Measurements from ENCODE around the gene ANKRD6. TPM values are rescaled to one million over a fixed set of nuclear protein-coding genes. Genes with fewer than 3 reads are reported as not detected.

ANKRD6 gene
- total RNA-seq, 1 experiment from 2014 or later, result 2.4 TPM

DNA sequence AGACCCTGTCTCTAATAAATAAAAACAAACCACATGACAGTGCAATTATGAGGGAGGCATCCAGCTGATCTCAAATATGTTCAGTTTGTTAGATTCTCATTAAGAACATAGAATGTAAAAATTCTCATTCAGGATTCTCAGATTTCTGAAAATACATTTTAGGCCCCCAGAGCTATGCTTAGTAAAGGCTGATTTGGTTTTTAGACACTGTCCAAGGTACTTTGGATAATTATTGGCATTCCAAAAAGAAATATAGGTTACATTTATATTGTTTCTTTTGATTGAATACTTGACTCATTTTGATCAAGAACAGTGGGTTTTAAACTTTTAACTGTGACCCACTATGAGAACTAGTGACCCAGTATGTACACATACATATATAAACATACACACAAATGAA lies 55.5 kb downstream of the ANKRD6 start:
- TF ChIP-seq, protein P1, sequence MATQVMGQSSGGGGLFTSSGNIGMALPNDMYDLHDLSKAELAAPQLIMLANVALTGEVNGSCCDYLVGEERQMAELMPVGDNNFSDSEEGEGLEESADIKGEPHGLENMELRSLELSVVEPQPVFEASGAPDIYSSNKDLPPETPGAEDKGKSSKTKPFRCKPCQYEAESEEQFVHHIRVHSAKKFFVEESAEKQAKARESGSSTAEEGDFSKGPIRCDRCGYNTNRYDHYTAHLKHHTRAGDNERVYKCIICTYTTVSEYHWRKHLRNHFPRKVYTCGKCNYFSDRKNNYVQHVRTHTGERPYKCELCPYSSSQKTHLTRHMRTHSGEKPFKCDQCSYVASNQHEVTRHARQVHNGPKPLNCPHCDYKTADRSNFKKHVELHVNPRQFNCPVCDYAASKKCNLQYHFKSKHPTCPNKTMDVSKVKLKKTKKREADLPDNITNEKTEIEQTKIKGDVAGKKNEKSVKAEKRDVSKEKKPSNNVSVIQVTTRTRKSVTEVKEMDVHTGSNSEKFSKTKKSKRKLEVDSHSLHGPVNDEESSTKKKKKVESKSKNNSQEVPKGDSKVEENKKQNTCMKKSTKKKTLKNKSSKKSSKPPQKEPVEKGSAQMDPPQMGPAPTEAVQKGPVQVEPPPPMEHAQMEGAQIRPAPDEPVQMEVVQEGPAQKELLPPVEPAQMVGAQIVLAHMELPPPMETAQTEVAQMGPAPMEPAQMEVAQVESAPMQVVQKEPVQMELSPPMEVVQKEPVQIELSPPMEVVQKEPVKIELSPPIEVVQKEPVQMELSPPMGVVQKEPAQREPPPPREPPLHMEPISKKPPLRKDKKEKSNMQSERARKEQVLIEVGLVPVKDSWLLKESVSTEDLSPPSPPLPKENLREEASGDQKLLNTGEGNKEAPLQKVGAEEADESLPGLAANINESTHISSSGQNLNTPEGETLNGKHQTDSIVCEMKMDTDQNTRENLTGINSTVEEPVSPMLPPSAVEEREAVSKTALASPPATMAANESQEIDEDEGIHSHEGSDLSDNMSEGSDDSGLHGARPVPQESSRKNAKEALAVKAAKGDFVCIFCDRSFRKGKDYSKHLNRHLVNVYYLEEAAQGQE (IDR thresholded peaks at IDR 0.05; ENCODE audit: insufficient read depth in 1 of 2, low read depth in 2 of 2, low read length in 1 of 2), result peak in 1 of 2 experiments; percentile 56; a peak in 1 of 4 replicates
- TF ChIP-seq SIN3A (IDR thresholded peaks at IDR 0.05; ENCODE audit: borderline replicate concordance, insufficient read depth, low read depth, low read length), result no peak
- intact Hi-C loops (cut with micrococcal nuclease; ENCODE audit: unreplicated experiment), result no loop called here
- POLR2A ChIA-PET, result no interaction called here
- in situ Hi-C loops (cut with HindIII; ENCODE audit: low pct_unique_long_range_greater_than_20kb, low sequenced_read_pairs), result no loop called here
- ATAC-seq (no peak), DNase-seq (ENCODE audit: low read depth, low spot score) (no peak)
- BruUV-seq (replicated peaks), result no TSS peak
- peaks cover 2% of the 10 kb centered on the region; the same call in 1 of the 2 replicates for H3K27me3 ChIP-seq (ENCODE audit: control insufficient read depth, insufficient read depth, low read length)
- H3K9me3 ChIP-seq (ENCODE audit: control insufficient read depth, insufficient read depth, low read depth, low read length), result no peaks in the 10 kb centered on the region
- no peaks in the 10 kb centered on the region for H3K4me1 ChIP-seq (ENCODE audit: control insufficient read depth, insufficient read depth, low read length)
- no peak overlapping the region for H3K4me3 ChIP-seq (ENCODE audit: low read depth in 2 of 2, low read length in 2 of 2)
- CTCF ChIA-PET, result no interaction called here
- H3K36me3 ChIP-seq (ENCODE audit: control insufficient read depth, insufficient read depth, low read length), result no peaks in the 10 kb centered on the region
- H3K27ac ChIP-seq (ENCODE audit: low read length), result no peak overlapping the region

DNA sequence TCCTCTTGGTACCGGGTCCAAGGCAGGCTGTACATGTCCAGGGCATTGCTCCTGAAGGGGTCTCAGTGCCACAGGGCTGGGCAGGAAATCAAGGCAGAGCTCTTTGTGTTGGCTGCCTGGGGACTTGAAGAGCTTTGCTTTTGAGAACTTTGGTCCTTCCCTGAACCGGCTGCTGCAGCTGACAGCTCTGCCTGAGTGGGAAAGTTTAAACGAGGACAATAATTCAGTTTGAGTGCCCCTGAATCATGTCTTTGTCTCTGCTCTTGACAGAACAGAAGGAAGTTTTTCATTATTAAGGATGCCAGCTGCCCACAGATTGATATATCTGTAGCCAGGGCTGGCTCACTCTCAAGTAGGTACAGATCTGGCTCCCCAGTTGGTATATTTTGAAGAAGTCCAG lies 56.1 kb downstream of the ANKRD6 start:
- H3K9me3 ChIP-seq (ENCODE audit: control insufficient read depth, insufficient read depth, low read depth, low read length), result no peaks in the 10 kb centered on the region
- POLR2A ChIA-PET, result no interaction called here

More for the DNA sequence above, 56.1 kb downstream of the ANKRD6 start:
- TF ChIP-seq, protein P1 (IDR thresholded peaks at IDR 0.05; ENCODE audit: insufficient read depth in 1 of 2, low read depth in 2 of 2, low read length in 1 of 2), result no peak
- TF ChIP-seq TCF7L2 (IDR thresholded peaks at IDR 0.05; ENCODE audit: low read depth, low read length), result no peak
- TF ChIP-seq SIN3A (IDR thresholded peaks at IDR 0.05; ENCODE audit: borderline replicate concordance, insufficient read depth, low read depth, low read length), result no peak
- no peak for TF ChIP-seq POLR2AphosphoS5 (IDR thresholded peaks at IDR 0.05; ENCODE audit: low read depth, low read length)
- TF ChIP-seq, protein P2, sequence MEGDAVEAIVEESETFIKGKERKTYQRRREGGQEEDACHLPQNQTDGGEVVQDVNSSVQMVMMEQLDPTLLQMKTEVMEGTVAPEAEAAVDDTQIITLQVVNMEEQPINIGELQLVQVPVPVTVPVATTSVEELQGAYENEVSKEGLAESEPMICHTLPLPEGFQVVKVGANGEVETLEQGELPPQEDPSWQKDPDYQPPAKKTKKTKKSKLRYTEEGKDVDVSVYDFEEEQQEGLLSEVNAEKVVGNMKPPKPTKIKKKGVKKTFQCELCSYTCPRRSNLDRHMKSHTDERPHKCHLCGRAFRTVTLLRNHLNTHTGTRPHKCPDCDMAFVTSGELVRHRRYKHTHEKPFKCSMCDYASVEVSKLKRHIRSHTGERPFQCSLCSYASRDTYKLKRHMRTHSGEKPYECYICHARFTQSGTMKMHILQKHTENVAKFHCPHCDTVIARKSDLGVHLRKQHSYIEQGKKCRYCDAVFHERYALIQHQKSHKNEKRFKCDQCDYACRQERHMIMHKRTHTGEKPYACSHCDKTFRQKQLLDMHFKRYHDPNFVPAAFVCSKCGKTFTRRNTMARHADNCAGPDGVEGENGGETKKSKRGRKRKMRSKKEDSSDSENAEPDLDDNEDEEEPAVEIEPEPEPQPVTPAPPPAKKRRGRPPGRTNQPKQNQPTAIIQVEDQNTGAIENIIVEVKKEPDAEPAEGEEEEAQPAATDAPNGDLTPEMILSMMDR (IDR thresholded peaks at IDR 0.05), result no peak
- H3K4me3 ChIP-seq (ENCODE audit: low read depth in 2 of 2, low read length in 2 of 2), result no peak overlapping the region
- intact Hi-C loops (cut with micrococcal nuclease; ENCODE audit: unreplicated experiment), result no loop called here
- H3K36me3 ChIP-seq (ENCODE audit: control insufficient read depth, insufficient read depth, low read length), result no peaks in the 10 kb centered on the region
- H3K27ac ChIP-seq (ENCODE audit: low read length), result no peak overlapping the region
- BruUV-seq (replicated peaks), result no TSS peak
- DNase-seq (ENCODE audit: low read depth, low spot score) (no peak), ATAC-seq (no peak)
- H3K27me3 ChIP-seq (ENCODE audit: control insufficient read depth, insufficient read depth, low read length), result peaks cover 2% of the 10 kb centered on the region; the same call in 1 of the 2 replicates
- in situ Hi-C loops (cut with HindIII; ENCODE audit: low pct_unique_long_range_greater_than_20kb, low sequenced_read_pairs), result no loop called here
- H3K4me1 ChIP-seq (ENCODE audit: control insufficient read depth, insufficient read depth, low read length), result no peaks in the 10 kb centered on the region
- CTCF ChIA-PET, result no interaction called here
